HepG2 (cell line): ENCODE measurements around the gene BCAS3. TPM values are rescaled to one million over a fixed set of nuclear protein-coding genes. Genes with fewer than 3 reads are reported as not detected.

ENCODE experiments used
- ARNTL ChIP-seq: sonication (generic); formaldehyde crosslinking; IDR thresholded peaks from 2 replicates; pipeline ENCODE4 v1.4.0; 2020; ENCODE audit warnings: mild to moderate bottlenecking, missing genetic modification reagents
- FIP1L1 ChIP-seq: fragments of 200-400 bp; formaldehyde crosslinking; IDR thresholded peaks from 2 replicates; pipeline ENCODE4 v1.6.1; 2018; ENCODE audit warnings: low read depth, mild to moderate bottlenecking, low read length, moderate library complexity, borderline replicate concordance; ENCODE audit not compliant: insufficient read depth
- FOXK2 ChIP-seq: fragments of 450-650 bp; IDR thresholded peaks from 2 replicates; pipeline ENCODE4 v1.6.1; 2016
- HDAC6 ChIP-seq: fragments of 200-600 bp; sonication (generic); IDR thresholded peaks from 2 replicates; pipeline ENCODE4 v1.7.0; 2017; ENCODE audit warnings: mild to moderate bottlenecking, antibody characterized with exemption, low read length, low read depth
- HOXA5 ChIP-seq: sonication (generic); formaldehyde crosslinking; IDR thresholded peaks from 2 replicates; pipeline ENCODE4 v1.4.0; 2020; ENCODE audit warnings: missing genetic modification reagents
- HOXA7 ChIP-seq: sonication (generic); formaldehyde crosslinking; IDR thresholded peaks from 2 replicates; pipeline ENCODE4 v1.8.1; 2022; ENCODE audit warnings: mild to moderate bottlenecking, missing genetic modification reagents, moderate library complexity
- KDM5B ChIP-seq: sonication (generic); formaldehyde crosslinking; IDR thresholded peaks from 2 replicates; pipeline ENCODE4 v1.4.0; 2020; ENCODE audit warnings: missing genetic modification reagents, mild to moderate bottlenecking, borderline replicate concordance
- KLF11 ChIP-seq: IDR thresholded peaks from 2 replicates; pipeline ENCODE4 v1.6.1; 2016; ENCODE audit warnings: missing compliant biosample characterization
- LRRFIP1 ChIP-seq: sonication (generic); formaldehyde crosslinking; conservative IDR thresholded peaks from 2 replicates; pipeline ENCODE4 v1.4.0; 2020; ENCODE audit warnings: missing genetic modification reagents
- MLXIP ChIP-seq: sonication (generic); formaldehyde crosslinking; IDR thresholded peaks from 2 replicates; pipeline ENCODE4 v1.9.0; 2021; ENCODE audit warnings: missing genetic modification reagents, borderline replicate concordance
- MXD1 ChIP-seq: sonication (generic); formaldehyde crosslinking; IDR thresholded peaks from 2 replicates; pipeline ENCODE4 v1.4.0; 2020; ENCODE audit warnings: mild to moderate bottlenecking, missing genetic modification reagents
- RBM22 ChIP-seq: fragments of 200-400 bp; formaldehyde crosslinking; optimal IDR thresholded peaks from 2 replicates; pipeline ENCODE3; 2017; ENCODE audit warnings: mild to moderate bottlenecking, low read length, moderate library complexity
- THAP11 ChIP-seq: IDR thresholded peaks from 2 replicates; pipeline ENCODE4 v1.6.1; 2016; ENCODE audit warnings: missing biosample characterization, missing genetic modification reagents
- ZBTB33 ChIP-seq: sonication (generic); formaldehyde crosslinking; IDR thresholded peaks from 2 replicates; pipeline ENCODE4 v1.4.0; 2020; ENCODE audit warnings: missing genetic modification reagents
- ZNF124 ChIP-seq: sonication (generic); formaldehyde crosslinking; IDR thresholded peaks from 2 replicates; pipeline ENCODE4 v1.4.0; 2020; ENCODE audit warnings: missing genetic modification reagents
- ZNF333 ChIP-seq: sonication (generic); formaldehyde crosslinking; IDR thresholded peaks from 2 replicates; pipeline ENCODE4 v1.4.0; 2020; ENCODE audit warnings: mild to moderate bottlenecking, missing genetic modification reagents, borderline replicate concordance
- ZNF746 ChIP-seq: sonication (generic); formaldehyde crosslinking; IDR thresholded peaks from 2 replicates; pipeline ENCODE4 v1.8.0; 2022; ENCODE audit warnings: mild to moderate bottlenecking, missing genetic modification reagents
- ZNF766 ChIP-seq: sonication (generic); formaldehyde crosslinking; IDR thresholded peaks from 2 replicates; pipeline ENCODE4 v1.5.0; 2020; ENCODE audit warnings: missing genetic modification reagents, borderline replicate concordance
- ZNF775 ChIP-seq: sonication (generic); formaldehyde crosslinking; IDR thresholded peaks from 2 replicates; pipeline ENCODE4 v1.4.0; 2020; ENCODE audit warnings: missing genetic modification reagents, mild to moderate bottlenecking, moderate library complexity, borderline replicate concordance
- ZSCAN29 ChIP-seq: sonication (generic); formaldehyde crosslinking; conservative IDR thresholded peaks from 2 replicates; pipeline ENCODE4 v1.4.0; 2020; ENCODE audit warnings: mild to moderate bottlenecking, missing genetic modification reagents
- polyA plus RNA-seq, 8 experiments: library from polyadenylated mRNA; depleted of rRNA in 3 of 8; stranded (reverse) in 7 of 8; unstranded in 1 of 8; fragments of >200 nt; fragmentation: Illumina TruSeq in 4 of 8; extraction: Trizol in 4 of 8; gene quantifications; 2 replicates each; pipeline versions ENCODE4 v1.2.1 to v1.2.3, GENCODE V29; 2011 to 2016; ENCODE audit warnings: low read depth in 4 of 8, missing spikeins in 1 of 8, mixed read lengths in 1 of 8; ENCODE audit not compliant: insufficient read depth in 1 of 8
- total RNA-seq, 5 experiments: library from RNA; depleted of rRNA; stranded (reverse); fragments of >200 nt; fragmentation: Illumina TruSeq; extraction: Trizol; gene quantifications; 2 replicates each; pipeline ENCODE4 v1.2.3, GENCODE V29; 2016; ENCODE audit warnings: low read depth in 1 of 5

Gene BCAS3
- total and polyA plus RNA-seq, 2 of the 13 experiments (the other 11 are each of a cell fraction or from before 2014, with no cell fraction given), result 10.7 to 11.2 TPM

DNA sequence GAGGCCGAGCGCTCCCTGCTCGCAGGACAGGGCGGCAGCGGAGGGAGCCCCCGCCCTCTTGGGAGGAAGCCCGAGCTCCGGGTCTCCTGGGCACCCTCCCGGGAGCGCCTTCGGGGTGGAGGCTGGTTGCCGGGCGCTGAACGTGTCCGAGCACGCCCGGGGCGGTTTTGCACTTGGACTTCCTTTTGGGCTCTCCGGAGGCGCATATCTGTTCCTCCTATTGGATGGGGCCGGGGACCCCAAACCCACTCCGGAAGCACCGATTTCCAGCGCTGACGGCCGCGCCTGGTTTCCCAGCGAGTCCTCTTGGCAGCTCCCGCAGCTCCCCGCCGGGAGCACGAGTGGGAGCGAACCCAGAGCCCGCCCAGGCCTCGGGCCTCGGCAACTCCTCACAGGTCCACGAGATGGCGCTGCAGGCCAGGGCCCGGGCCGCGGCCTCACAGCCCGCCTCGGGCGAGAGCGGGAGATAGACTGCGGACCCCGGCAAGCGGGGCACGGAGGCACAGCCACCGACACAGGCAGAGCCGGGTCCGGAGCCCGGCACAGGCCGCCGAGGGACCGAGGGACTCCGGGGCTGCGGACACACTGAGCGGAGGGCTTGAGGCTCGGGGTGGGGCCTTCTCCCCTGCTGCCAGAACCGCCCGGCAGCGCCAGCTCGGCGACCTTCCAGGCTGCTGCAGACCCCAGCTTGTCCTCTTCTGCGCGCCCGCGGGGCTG, 734.6 kb downstream of the BCAS3 start (continued):
- no peak; the same call in 1 of the 2 replicates for TF ChIP-seq FIP1L1
- TF ChIP-seq KDM5B (CRISPR knock-in tag), result peak; percentile 91; the same call in 1 of the 2 replicates
- peak; percentile 94 for TF ChIP-seq ZSCAN29 (CRISPR knock-in tag)
- no peak; the same call in 1 of the 2 replicates for TF ChIP-seq KLF11 (CRISPR knock-in tag)
- TF ChIP-seq HOXA5 (CRISPR knock-in tag), result peak; percentile 86; the same call in 1 of the 2 replicates
- TF ChIP-seq ZNF775 (CRISPR knock-in tag), result peak; percentile 31; the same call in 1 of the 2 replicates
- no peak for TF ChIP-seq ZNF333 (CRISPR knock-in tag)
- TF ChIP-seq HOXA7 (CRISPR knock-in tag), result no peak
- no peak for TF ChIP-seq RBM22
- peak; percentile 83 for TF ChIP-seq ARNTL (CRISPR knock-in tag)
- TF ChIP-seq MLXIP (CRISPR knock-in tag), result no peak
- no peak for TF ChIP-seq ZNF746 (CRISPR knock-in tag)
- peak; percentile 63; the same call in 1 of the 2 replicates for TF ChIP-seq ZNF766
- TF ChIP-seq ZNF124 (CRISPR knock-in tag), result peak; percentile 97
- peak; percentile 92 for TF ChIP-seq MXD1 (CRISPR knock-in tag)
- peak; percentile 18; the same call in 1 of the 2 replicates for TF ChIP-seq ZBTB33 (CRISPR knock-in tag)
- TF ChIP-seq FOXK2, result no peak
- no peak for TF ChIP-seq HDAC6
- TF ChIP-seq LRRFIP1 (CRISPR knock-in tag), result peak; percentile 51
- peak; percentile 80 for TF ChIP-seq THAP11 (CRISPR knock-in tag)
